Spleen (tissue), 7 donors: ENCODE measurements around the gene EHMT1.

Experiments used
- POLR2A ChIP-seq, 3 donors: fragments of 450-650 bp; IDR thresholded peaks; one replicate each; pipeline ENCODE4 v1.5.1; 2017; ENCODE audit warnings: antibody characterized with exemption in 3 of 3, mild to moderate bottlenecking in 1 of 3
- POLR2AphosphoS5 ChIP-seq, 3 donors: sonication (generic); formaldehyde crosslinking; IDR thresholded peaks; one replicate each; pipeline ENCODE4 v1.5.1; 2017; ENCODE audit warnings: antibody characterized with exemption in 3 of 3
- TF ChIP-seq, protein P1 (sequence below), 11 experiments: fragments of 200-600 bp in 7 of 11; fragments of 450-650 bp in 4 of 11; sonication (generic) in 4 of 11; IDR thresholded peaks in 8 of 11; conservative IDR thresholded peaks in 3 of 11; 1 replicate in 7 of 11; 2 replicates in 4 of 11; pipeline versions ENCODE4 v1.4.0 to v1.8.0; 2016 to 2021; ENCODE audit warnings: antibody characterized with exemption in 11 of 11, inconsistent platforms in 4 of 11, mild to moderate bottlenecking in 1 of 11
- donor health status: DM: no; HTN: no; CAD: no; lungs with moderate emphysema.
- donor health status: DM: no; HTN: no; CAD: no.
- donor health status: DM: no; HTN: no; CAD: no.

DNA sequence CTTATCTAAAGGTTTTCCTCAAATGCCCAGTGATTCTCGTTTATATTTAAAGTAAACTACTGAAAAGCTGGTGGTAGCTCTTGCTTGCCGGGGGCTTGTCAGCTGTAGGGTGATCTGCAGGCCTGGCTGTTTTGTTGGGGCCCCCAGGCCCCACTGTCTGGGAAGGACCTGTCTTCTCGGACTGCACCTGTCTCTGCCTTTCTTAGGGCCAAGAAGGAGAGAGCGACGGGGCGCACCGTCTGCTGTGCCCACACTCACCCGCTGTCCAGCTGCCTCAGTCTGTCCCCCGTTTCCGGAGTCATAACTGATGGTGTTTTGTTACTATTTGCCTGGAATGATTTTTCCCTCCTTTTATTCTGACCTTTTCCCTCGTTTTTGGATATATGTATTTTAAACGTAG is 164.7 kb downstream of the EHMT1 start:
- TF ChIP-seq, protein P1, sequence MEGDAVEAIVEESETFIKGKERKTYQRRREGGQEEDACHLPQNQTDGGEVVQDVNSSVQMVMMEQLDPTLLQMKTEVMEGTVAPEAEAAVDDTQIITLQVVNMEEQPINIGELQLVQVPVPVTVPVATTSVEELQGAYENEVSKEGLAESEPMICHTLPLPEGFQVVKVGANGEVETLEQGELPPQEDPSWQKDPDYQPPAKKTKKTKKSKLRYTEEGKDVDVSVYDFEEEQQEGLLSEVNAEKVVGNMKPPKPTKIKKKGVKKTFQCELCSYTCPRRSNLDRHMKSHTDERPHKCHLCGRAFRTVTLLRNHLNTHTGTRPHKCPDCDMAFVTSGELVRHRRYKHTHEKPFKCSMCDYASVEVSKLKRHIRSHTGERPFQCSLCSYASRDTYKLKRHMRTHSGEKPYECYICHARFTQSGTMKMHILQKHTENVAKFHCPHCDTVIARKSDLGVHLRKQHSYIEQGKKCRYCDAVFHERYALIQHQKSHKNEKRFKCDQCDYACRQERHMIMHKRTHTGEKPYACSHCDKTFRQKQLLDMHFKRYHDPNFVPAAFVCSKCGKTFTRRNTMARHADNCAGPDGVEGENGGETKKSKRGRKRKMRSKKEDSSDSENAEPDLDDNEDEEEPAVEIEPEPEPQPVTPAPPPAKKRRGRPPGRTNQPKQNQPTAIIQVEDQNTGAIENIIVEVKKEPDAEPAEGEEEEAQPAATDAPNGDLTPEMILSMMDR (IDR thresholded peaks at IDR 0.05 in 8 of 11, conservative IDR thresholded peaks at IDR 0.05 in 3 of 11) = no peak
- no peak for TF ChIP-seq POLR2AphosphoS5 (IDR thresholded peaks at IDR 0.05)
- TF ChIP-seq POLR2A (IDR thresholded peaks at IDR 0.05) = no peak
